HCT116 (cell line): Measurements from ENCODE around the gene DPY19L2.
"Not testable (repeated sequence)": the region's sequence is repeated elsewhere in the genome, so short reads cannot be mapped to it uniquely, and the experiment has no call there.

Experiments
- EZH2 ChIP-seq: fragments of 200-600 bp; sonication (generic); IDR thresholded peaks from 2 replicates; pipeline ENCODE4 v1.6.1; 2017; ENCODE audit warnings: antibody characterized with exemption, mixed run types
- POLR2A ChIP-seq: IDR thresholded peaks from 2 replicates; pipeline ENCODE4 v1.7.0; 2011; ENCODE audit warnings: borderline replicate concordance; ENCODE audit not compliant: insufficient read depth, insufficient read length; ENCODE audit errors: extremely low read depth
- YY1 ChIP-seq: IDR thresholded peaks from 2 replicates; pipeline ENCODE4 v1.6.1; 2011; ENCODE audit warnings: low read length, low read depth, moderate library complexity, mild to moderate bottlenecking; ENCODE audit not compliant: insufficient replicate concordance; ENCODE audit errors: extremely low read depth
- ZFX ChIP-seq: fragments of 450-650 bp; IDR thresholded peaks from 2 replicates; pipeline ENCODE4 v1.6.1; 2017
- TF ChIP-seq, protein P1 (sequence below), 3 experiments: fragments of 200-600 bp in 1 of 3; sonication (generic) in 1 of 3; IDR thresholded peaks in 2 of 3; conservative IDR thresholded peaks in 1 of 3; 2 replicates each; pipeline ENCODE4 v1.5.1; 2012 to 2017; ENCODE audit warnings: low read depth in 2 of 3, low read length in 2 of 3, antibody characterized with exemption in 1 of 3, borderline replicate concordance in 1 of 3, control low read depth in 1 of 3, mild to moderate bottlenecking in 1 of 3, mixed read lengths in 1 of 3, mixed run types in 1 of 3, moderate library complexity in 1 of 3; ENCODE audit not compliant: insufficient read depth in 1 of 3
- TF ChIP-seq, protein P2 (sequence below): IDR thresholded peaks from 2 replicates; pipeline ENCODE4 v1.6.1; 2012
- TF ChIP-seq, protein P3 (sequence below): IDR thresholded peaks from 2 replicates; pipeline ENCODE4 v1.6.1; 2012

DNA sequence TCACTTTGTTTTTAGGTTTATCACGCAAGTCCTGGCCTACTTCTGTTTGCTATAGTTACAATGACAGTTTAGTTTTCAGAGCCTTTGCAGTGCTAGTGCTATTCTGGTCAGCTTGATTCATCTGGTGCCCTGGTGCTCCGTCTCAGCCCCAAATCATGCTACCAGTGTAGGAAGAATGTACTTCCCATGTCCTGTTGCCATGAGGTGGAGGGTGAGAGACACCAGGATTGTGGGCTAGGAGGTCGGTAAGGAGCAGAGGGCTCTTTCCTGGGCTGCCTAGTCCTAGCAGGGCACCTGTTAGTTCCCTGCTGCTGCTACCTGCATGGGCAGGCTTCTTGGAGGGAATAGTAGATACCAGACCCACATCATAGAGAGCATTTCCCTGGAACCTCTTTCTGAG, 63.3 kb downstream of the DPY19L2 start:
- TF ChIP-seq, protein P1, sequence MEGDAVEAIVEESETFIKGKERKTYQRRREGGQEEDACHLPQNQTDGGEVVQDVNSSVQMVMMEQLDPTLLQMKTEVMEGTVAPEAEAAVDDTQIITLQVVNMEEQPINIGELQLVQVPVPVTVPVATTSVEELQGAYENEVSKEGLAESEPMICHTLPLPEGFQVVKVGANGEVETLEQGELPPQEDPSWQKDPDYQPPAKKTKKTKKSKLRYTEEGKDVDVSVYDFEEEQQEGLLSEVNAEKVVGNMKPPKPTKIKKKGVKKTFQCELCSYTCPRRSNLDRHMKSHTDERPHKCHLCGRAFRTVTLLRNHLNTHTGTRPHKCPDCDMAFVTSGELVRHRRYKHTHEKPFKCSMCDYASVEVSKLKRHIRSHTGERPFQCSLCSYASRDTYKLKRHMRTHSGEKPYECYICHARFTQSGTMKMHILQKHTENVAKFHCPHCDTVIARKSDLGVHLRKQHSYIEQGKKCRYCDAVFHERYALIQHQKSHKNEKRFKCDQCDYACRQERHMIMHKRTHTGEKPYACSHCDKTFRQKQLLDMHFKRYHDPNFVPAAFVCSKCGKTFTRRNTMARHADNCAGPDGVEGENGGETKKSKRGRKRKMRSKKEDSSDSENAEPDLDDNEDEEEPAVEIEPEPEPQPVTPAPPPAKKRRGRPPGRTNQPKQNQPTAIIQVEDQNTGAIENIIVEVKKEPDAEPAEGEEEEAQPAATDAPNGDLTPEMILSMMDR (IDR thresholded peaks at IDR 0.05 in 2 of 3, conservative IDR thresholded peaks at IDR 0.05 in 1 of 3; ENCODE audit: borderline replicate concordance in 1 of 3, insufficient read depth in 1 of 3, low read depth in 2 of 3, low read length in 2 of 3): not testable (repeated sequence)
- not testable (repeated sequence) for TF ChIP-seq POLR2A, ZFX, EZH2, YY1
- TF ChIP-seq, protein P2, sequence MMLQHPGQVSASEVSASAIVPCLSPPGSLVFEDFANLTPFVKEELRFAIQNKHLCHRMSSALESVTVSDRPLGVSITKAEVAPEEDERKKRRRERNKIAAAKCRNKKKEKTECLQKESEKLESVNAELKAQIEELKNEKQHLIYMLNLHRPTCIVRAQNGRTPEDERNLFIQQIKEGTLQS: not testable (repeated sequence)
- TF ChIP-seq, protein P3, sequence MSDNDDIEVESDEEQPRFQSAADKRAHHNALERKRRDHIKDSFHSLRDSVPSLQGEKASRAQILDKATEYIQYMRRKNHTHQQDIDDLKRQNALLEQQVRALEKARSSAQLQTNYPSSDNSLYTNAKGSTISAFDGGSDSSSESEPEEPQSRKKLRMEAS: not testable (repeated sequence)
